ENCODE results near the gene KCNQ1OT1. TPM values are rescaled to one million over a fixed set of nuclear protein-coding genes. Genes with fewer than 3 reads are reported as not detected.

The KCNQ1OT1 gene
- total RNA-seq, 1 experiment from 2014 or later: 2.4 TPM

DNA sequence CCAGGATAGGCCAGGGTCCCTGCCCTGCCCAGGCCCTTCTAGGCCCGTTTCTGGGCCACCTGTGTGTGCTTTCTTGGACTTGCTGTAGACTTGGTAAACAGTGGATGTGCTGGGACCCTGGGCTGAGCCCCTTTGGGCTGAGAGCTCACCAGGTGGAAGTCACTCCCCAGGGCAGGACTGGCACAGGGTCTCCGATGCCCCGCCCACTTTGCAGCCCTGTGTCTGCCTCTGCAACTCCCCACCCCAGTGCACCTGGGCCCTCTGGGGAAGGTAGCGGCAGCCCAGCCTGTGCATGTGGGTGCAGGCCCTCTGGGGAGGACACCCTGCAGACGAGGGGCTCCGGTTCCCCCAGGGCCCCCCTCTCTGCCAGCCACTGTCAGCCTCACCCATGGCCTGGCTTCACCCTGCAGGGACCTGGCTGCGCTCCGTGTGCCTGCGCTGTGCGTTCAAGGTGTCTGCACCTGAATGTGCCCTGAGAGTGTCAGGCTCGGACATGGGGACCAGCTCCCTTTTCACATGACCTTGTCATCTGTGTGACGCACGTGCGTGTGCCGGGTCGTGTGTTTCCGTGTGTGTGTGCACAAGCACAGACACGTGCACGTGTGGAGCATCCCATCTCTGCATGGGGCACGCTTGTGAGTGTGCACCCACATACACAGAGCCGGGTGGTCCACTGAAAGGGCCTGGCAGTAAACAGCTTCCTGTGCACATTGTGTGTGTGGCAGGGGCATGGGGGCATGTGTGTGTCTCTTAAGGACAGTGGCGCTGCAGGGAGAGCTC, 118.5 kb downstream of the KCNQ1OT1 start (continued):
- TF ChIP-seq, protein P1, sequence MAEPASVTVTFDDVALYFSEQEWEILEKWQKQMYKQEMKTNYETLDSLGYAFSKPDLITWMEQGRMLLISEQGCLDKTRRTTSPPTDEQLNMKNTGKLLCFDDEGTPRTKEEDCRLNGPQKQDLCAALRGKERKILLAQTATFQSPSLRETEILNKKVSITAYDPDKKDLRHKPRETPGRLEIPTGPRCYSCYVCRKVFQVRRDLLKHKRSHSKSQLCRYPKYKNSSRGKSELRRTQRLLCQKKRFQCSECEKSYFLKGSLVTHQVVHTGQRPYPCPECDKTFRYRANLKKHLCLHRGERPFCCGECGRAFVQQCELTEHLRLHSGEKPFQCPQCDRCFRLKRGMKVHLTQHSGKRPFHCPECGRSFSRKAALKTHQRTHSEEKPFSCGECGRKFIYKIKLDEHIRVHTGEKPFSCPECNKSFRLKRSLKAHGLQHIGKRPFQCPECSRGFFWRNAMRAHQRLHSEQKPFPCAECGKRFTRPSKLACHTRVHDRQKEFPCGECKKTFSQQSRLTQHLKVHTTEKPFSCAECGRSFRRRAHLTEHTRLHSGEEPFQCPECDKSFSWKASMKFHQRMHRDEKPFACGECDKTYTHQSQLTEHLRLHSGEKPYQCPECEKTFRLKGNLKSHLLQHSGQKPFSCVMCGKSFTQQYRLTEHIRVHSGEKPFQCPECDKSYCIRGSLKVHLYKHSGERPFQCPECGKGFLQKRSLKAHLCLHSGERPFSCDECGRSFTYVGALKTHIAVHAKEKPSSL (CRISPR knock-in tag; conservative IDR thresholded peaks at IDR 0.05): no peak
- TF ChIP-seq NR1H2 (CRISPR knock-in tag; IDR thresholded peaks at IDR 0.05) (no peak), NFATC4 (CRISPR knock-in tag; IDR thresholded peaks at IDR 0.05) (no peak), ZNF263 (CRISPR knock-in tag; IDR thresholded peaks at IDR 0.05; ENCODE audit: low read depth) (no peak), ZNF396 (CRISPR knock-in tag; IDR thresholded peaks at IDR 0.05; ENCODE audit: borderline replicate concordance) (no peak), RORB (CRISPR knock-in tag; IDR thresholded peaks at IDR 0.05) (no peak), SP1 (CRISPR knock-in tag; conservative IDR thresholded peaks at IDR 0.05) (no peak)
- TF ChIP-seq, protein P2, sequence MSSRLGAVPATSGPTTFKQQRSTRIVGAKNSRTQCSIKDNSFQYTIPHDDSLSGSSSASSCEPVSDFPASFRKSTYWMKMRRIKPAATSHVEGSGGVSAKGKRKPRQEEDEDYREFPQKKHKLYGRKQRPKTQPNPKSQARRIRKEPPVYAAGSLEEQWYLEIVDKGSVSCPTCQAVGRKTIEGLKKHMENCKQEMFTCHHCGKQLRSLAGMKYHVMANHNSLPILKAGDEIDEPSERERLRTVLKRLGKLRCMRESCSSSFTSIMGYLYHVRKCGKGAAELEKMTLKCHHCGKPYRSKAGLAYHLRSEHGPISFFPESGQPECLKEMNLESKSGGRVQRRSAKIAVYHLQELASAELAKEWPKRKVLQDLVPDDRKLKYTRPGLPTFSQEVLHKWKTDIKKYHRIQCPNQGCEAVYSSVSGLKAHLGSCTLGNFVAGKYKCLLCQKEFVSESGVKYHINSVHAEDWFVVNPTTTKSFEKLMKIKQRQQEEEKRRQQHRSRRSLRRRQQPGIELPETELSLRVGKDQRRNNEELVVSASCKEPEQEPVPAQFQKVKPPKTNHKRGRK (CRISPR knock-in tag; IDR thresholded peaks at IDR 0.05; ENCODE audit: borderline replicate concordance): no peak
- TF ChIP-seq, protein P3, sequence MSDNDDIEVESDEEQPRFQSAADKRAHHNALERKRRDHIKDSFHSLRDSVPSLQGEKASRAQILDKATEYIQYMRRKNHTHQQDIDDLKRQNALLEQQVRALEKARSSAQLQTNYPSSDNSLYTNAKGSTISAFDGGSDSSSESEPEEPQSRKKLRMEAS (CRISPR knock-in tag; IDR thresholded peaks at IDR 0.05): no peak
- TF ChIP-seq, protein P4, sequence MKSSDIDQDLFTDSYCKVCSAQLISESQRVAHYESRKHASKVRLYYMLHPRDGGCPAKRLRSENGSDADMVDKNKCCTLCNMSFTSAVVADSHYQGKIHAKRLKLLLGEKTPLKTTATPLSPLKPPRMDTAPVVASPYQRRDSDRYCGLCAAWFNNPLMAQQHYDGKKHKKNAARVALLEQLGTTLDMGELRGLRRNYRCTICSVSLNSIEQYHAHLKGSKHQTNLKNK (CRISPR knock-in tag; IDR thresholded peaks at IDR 0.05): no peak
- TF ChIP-seq, protein P5, sequence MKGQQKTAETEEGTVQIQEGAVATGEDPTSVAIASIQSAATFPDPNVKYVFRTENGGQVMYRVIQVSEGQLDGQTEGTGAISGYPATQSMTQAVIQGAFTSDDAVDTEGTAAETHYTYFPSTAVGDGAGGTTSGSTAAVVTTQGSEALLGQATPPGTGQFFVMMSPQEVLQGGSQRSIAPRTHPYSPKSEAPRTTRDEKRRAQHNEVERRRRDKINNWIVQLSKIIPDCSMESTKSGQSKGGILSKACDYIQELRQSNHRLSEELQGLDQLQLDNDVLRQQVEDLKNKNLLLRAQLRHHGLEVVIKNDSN (CRISPR knock-in tag; IDR thresholded peaks at IDR 0.05): no peak

DNA sequence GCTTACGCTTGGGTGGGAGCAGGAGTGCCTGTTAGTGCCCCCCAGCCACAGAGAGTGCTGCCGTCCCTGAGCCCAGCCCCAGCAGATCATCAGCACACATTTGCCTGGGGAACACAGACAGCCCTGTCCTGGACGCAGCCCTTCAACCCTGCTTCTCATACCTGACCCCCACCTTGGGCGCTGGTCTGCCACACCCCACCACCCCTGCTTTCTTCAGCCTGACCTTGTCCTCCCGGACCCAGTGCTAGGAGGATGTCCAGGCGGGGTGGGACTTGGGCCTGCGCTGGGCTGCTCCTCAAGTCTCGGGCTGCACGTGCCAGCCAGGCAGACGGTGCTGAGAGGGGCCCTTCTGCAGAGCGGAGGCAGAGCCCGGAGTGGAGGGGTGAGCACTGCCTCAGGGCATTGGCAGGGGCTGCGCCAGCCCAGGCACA, 119.2 kb downstream of the KCNQ1OT1 start:
- ChIA-PET POLR2A (no interaction called here), CTCF (no interaction called here)
- H3K27ac Mint-ChIP-seq: no peak overlapping the region
- H3K4me3 Mint-ChIP-seq: no peak overlapping the region
- H3K9me3 Mint-ChIP-seq: no peaks in the 10 kb centered on the region
- H3K4me1 Mint-ChIP-seq: no peaks in the 10 kb centered on the region
- peaks cover 57% of the 10 kb centered on the region for H3K27me3 Mint-ChIP-seq (ENCODE audit: low read depth)
- DNase-seq (ENCODE audit: low spot score) (peak; percentile 6), ATAC-seq (no peak)
- H3K36me3 Mint-ChIP-seq: no peaks in the 10 kb centered on the region
- TF ChIP-seq, protein P6, sequence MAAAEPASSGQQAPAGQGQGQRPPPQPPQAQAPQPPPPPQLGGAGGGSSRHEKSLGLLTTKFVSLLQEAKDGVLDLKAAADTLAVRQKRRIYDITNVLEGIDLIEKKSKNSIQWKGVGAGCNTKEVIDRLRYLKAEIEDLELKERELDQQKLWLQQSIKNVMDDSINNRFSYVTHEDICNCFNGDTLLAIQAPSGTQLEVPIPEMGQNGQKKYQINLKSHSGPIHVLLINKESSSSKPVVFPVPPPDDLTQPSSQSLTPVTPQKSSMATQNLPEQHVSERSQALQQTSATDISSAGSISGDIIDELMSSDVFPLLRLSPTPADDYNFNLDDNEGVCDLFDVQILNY (CRISPR knock-in tag; IDR thresholded peaks at IDR 0.05): no peak
- TF ChIP-seq, protein P4 (CRISPR knock-in tag; IDR thresholded peaks at IDR 0.05): no peak
- TF ChIP-seq ZNF396 (CRISPR knock-in tag; IDR thresholded peaks at IDR 0.05; ENCODE audit: borderline replicate concordance) (no peak), MXD4 (CRISPR knock-in tag; IDR thresholded peaks at IDR 0.05; ENCODE audit: borderline replicate concordance) (no peak)
- TF ChIP-seq, protein P1 (CRISPR knock-in tag; conservative IDR thresholded peaks at IDR 0.05): no peak
- TF ChIP-seq, protein P7, sequence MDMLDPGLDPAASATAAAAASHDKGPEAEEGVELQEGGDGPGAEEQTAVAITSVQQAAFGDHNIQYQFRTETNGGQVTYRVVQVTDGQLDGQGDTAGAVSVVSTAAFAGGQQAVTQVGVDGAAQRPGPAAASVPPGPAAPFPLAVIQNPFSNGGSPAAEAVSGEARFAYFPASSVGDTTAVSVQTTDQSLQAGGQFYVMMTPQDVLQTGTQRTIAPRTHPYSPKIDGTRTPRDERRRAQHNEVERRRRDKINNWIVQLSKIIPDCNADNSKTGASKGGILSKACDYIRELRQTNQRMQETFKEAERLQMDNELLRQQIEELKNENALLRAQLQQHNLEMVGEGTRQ (CRISPR knock-in tag; IDR thresholded peaks at IDR 0.05): no peak
- TF ChIP-seq, protein P8, sequence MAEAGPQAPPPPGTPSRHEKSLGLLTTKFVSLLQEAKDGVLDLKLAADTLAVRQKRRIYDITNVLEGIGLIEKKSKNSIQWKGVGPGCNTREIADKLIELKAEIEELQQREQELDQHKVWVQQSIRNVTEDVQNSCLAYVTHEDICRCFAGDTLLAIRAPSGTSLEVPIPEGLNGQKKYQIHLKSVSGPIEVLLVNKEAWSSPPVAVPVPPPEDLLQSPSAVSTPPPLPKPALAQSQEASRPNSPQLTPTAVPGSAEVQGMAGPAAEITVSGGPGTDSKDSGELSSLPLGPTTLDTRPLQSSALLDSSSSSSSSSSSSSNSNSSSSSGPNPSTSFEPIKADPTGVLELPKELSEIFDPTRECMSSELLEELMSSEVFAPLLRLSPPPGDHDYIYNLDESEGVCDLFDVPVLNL (CRISPR knock-in tag; IDR thresholded peaks at IDR 0.05; ENCODE audit: borderline replicate concordance, low read depth): no peak
- TF ChIP-seq, protein P9, sequence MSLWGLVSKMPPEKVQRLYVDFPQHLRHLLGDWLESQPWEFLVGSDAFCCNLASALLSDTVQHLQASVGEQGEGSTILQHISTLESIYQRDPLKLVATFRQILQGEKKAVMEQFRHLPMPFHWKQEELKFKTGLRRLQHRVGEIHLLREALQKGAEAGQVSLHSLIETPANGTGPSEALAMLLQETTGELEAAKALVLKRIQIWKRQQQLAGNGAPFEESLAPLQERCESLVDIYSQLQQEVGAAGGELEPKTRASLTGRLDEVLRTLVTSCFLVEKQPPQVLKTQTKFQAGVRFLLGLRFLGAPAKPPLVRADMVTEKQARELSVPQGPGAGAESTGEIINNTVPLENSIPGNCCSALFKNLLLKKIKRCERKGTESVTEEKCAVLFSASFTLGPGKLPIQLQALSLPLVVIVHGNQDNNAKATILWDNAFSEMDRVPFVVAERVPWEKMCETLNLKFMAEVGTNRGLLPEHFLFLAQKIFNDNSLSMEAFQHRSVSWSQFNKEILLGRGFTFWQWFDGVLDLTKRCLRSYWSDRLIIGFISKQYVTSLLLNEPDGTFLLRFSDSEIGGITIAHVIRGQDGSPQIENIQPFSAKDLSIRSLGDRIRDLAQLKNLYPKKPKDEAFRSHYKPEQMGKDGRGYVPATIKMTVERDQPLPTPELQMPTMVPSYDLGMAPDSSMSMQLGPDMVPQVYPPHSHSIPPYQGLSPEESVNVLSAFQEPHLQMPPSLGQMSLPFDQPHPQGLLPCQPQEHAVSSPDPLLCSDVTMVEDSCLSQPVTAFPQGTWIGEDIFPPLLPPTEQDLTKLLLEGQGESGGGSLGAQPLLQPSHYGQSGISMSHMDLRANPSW (CRISPR knock-in tag; conservative IDR thresholded peaks at IDR 0.05; ENCODE audit: low read depth): no peak
- TF ChIP-seq, protein P10, sequence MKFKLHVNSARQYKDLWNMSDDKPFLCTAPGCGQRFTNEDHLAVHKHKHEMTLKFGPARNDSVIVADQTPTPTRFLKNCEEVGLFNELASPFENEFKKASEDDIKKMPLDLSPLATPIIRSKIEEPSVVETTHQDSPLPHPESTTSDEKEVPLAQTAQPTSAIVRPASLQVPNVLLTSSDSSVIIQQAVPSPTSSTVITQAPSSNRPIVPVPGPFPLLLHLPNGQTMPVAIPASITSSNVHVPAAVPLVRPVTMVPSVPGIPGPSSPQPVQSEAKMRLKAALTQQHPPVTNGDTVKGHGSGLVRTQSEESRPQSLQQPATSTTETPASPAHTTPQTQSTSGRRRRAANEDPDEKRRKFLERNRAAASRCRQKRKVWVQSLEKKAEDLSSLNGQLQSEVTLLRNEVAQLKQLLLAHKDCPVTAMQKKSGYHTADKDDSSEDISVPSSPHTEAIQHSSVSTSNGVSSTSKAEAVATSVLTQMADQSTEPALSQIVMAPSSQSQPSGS (CRISPR knock-in tag; IDR thresholded peaks at IDR 0.05; ENCODE audit: borderline replicate concordance, low read depth): no peak
